Measurements from ENCODE around the gene AOAH.
"Not testable (repeated sequence)": the region's sequence is repeated elsewhere in the genome, so short reads cannot be mapped to it uniquely, and the experiment has no call there.

Gene AOAH

DNA sequence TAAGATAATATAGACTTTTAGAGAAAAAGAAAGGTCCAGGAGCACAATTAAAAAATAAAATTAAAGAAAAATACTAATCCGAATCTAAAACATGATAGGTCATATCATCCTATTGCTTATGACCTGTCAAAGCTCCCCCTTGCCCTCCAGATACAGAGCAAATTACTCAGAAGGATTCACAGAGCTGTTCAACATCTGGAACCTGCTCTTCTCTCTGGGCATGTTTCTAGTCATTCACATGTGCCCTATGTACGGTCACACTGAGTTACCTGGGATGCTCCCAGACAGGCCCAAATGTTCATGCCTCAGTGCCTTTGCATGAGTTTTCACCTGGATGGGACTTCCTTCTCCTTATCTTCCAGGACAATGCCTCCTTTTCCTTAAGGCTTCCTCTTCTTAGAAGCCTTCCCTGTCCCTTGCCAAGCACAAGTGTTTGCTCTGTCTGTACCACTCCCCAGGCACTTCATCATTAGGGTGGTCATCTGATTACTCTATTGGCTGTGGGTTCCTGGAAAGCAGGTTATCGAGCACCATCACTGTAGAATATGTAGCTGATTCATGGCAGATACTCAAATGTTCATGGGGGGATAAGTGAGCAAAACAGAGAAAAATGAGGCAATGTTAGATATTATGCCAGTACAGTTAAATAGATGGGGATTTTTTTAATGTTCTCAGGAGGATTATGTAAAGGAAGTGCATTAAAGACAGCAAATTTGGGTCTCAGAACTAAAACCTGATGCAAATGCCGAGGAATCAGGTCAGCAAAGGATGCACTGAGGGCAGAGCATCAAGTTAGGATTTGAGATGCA lies 12.0 kb upstream of the AOAH start:
- no peak for DNase-seq

DNA sequence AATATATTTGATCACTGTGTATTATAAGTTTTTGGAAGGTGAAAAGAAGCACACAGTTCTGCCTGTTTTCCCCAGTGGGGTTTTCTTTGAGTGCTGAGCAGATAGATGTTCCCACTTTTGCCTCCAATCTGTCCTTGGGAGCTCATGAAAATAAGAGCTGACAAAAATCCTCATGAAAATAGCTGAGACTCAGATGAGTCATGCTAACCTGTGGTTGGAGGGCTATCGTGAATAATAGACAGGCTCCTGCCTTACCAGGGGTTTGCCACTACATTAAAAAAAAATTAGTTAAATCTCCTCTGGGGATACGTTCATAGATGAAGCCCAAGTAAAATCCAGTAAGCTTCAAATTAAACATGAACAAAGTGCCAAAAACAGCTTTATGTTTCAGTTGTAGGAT lies 10.9 kb upstream of the AOAH start:
- no peak for DNase-seq

DNA sequence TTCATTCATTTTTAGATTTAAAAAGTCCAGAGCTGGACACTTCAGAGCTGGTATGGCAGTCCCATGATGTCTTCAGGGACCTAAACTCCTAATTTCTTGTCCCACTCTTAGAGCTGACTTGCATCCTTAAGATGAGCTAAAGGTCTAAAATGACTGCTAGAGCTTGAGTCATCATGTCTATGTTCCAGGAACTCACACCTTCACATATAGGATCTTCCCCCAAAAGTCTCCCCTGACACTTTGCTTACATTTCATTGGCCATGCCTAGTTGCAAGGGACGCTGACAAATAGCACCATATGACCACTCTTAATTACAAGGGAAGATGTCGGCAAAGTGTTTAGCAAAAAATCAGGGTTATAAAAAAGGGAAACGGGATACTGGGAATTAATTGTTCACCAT lies 10.4 kb upstream of the AOAH start:
- no peak for DNase-seq

DNA sequence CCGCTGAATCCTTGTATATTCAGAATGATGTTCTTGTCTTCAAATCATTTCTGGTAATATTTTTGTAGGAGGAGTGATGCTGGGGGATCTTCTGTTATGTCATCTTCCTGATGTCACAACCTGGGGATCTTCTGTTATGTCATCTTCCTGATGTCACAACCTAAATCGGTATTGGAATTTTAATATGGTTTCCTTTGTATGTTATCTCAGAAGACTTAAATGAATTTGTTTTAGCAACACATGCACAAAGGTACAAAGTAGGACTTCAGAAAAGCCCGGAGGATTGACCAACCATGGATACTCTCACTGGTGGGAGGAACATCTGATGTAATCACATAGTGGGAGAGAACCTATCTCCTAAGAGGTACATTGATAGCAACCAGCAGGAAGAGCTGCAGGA lies 9.1 kb upstream of the AOAH start:
- peak; percentile 61 for DNase-seq

DNA sequence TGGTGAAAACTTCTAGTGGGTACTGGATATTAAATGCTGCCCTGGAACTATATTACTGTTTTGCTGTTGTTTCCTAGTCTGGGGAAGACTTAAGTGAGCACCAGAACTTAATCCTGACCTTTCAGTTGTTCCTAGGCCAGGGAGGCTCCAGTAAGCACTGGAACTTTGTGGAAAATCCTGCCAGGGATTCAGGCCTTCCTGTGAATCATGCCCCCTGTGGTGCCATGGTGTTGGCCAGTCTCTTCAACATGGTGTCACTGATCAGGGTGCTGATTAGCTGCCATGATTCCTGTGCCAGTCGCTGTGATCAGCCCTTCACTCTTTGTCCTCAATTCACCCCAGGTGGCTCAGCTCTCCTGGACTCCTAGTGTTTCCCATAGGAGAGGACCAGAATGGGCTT lies 8.5 kb upstream of the AOAH start:
- DNase-seq, result no peak

DNA sequence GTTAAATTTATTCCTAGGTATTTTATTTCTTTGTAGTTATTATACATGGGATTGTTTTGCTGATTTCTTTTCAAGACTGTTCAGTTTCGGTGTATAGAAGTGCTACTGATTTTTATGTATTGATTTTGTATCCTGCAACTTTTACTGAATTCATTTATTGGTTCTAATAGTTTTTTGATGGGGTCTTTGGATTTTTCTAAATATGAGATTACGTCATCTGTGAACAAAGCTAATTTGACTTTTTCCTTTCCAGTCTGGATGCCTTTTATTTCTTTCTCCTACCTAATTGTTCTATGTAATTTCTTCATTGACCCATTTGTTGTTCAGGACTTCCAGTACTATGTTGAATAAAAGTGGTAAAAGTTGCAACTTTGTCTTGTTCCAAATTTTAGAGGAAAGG lies 5.8 kb upstream of the AOAH start:
- DNase-seq, result no peak

DNA sequence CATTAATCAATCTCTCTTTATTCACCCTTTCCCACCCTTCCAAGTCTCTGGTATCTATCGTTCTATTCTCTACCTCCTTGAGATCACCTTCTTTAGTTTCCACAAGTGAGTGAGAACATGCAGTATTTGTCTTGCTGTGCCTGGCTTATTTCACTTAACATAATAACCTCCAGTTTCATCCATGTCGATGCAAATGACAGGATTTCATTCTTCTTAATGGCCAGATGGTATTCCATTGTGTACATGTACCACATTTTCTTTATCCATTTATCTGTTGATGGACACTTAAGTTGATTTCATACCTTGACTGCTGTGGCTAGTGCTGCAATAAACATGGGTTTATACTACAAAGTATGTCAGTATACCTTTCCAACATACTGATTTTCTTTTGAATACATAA lies 3.8 kb upstream of the AOAH start:
- no peak for DNase-seq

DNA sequence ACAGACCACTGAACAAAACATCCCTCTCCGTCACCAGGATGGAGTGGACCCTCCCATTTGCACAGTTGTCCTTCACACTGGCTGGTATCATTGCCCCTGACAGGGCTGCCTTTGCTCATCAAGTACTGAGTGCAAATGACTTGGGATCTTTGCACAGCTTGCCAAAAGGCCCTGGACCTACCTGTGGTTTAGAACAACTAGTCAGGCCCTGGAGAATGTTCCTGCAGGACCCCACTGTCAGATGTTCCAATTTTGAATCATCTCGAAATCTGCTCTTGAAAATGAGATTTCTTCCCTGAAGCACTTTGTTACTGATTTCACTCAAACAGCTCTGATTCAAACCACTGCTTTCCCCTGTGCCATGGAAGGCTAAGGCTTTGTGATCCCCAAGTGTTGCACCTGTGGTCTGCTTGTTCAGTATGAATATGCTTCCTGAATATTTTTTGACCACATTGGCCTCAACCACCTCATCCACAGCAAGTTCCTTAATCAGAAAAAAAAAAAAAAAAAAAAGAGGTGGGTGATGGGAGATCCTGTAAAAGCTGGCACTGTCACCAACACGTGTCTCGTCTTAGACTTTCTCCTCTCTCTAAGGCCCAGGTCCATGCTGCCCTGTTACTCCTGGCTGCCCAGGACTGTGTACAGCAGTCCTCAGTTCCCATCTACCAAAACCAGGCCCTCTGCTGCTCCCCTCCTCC lies 2.7 kb upstream of the AOAH start:
- peak; percentile 73 for DNase-seq

DNA sequence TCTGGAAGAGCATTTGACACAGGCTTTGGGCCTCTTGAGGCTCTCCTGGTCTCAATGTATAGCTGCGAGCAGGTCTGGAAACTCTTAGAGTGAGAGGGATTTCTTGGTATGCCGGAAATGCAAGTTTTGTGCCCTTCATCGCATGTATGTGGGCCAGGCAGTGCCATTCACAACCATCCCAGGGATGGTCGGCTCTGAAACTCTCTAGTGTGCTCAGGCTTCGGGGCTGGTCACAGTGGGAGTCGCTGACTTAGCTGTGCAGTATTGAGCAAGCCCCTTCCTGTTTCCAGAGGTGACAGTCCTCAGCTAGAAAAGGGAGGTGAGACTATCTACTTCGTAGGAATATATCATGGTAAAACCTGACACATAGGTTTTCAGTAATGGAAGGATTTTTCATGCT lies 2.0 kb upstream of the AOAH start:
- DNase-seq, result peak; percentile 74

DNA sequence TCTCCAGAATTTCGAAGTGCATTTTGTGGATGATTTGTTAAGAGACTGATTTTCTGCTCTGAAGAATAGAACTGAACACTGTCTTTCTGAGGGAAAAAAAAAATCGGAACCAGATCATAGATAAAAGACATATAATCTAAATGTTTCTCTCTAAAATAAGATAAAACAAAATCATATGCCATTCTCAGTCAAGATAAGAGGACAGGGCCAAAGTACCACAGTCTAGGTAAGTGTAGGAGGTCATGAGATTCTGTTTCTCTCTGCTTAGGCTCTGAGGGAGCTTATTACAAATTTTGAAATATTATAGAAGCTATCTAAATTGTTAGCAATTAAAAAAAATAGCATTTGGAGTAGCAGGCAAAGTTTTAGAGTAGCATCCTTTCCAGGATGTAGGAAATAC lies 702 bp upstream of the AOAH start:
- no peak for DNase-seq

DNA sequence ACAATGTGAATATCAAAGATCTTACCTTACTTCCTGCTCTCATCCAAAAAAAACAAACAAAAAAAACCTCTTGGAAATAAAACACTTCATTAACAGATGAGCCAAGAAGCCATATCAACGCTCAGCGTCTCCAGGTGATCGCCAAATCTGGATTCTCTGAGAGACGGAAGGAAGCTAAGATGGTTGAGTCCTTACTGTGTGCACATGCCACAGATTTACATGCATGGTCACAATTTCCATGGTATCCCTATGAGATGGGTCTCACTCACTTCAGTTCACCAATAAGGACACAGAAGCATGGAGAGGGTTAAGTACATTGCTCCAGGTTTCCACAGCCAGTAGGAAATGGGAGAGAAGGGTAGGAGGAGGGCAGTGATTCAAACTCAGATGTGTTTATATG lies 1.0 kb downstream of the AOAH start:
- DNase-seq, result no peak

DNA sequence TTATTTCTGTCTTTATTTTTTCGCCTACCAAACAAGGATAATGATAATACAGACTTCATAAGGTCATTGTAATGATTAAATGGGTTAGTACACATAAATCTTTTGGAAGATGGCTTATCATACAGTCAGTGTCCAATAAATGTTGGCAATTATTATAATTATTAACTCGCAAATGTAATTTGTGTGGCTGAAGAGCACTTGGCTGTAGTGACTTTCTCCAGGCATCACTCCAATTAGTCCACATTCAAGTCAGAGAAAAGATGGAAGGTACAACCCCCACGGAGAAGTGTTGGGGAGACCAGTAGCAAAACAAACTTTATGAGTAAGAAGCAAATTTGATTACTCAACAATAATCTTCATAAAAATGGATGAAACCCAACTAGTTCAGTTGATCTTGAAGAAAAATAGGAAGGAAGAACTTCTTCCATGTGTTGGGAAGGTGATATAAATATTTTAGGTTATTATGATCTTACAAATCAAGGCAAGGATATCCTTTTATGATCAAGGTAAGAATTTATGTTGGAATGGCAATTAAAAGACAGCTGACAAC lies 5.1 kb downstream of the AOAH start:
- DNase-seq, result no peak

DNA sequence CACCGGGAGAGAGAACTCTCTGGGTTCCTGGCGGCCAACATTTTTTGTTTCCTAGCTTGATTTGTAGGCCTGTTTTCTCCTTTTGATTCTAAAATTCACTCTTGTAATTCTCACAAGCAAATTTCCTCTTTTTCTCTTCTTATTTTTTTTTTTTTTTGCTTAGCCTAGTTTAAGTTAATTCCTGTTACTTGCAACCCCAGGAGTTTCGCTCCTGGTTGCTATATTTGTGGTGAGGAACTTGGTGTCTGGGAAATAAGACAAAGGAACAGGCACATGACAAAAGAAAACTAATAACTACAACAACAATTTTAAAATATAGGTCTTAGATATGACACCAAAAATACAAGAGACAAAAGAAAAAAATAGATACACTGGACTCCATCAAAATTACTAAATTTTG lies 6.7 kb downstream of the AOAH start:
- DNase-seq, result peak; percentile 81

DNA sequence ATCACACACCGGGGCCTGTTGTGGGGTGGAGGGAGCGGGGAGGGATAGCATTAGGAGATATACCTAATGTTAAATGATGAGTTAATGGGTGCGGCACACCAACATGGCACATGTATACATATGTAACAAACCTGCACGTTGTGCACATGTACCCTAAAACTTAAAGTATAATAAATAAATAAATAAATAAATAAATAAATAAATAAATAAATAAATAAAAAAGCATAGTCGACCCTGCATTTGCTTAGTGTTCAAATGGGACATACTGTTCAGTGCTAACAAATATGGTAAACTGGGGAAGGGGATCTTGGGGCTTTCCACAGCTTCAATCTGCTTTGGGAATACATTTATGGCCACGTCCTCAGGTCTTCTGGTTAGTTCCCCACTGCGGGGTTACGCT lies 7.5 kb downstream of the AOAH start:
- not testable (repeated sequence) for DNase-seq

DNA sequence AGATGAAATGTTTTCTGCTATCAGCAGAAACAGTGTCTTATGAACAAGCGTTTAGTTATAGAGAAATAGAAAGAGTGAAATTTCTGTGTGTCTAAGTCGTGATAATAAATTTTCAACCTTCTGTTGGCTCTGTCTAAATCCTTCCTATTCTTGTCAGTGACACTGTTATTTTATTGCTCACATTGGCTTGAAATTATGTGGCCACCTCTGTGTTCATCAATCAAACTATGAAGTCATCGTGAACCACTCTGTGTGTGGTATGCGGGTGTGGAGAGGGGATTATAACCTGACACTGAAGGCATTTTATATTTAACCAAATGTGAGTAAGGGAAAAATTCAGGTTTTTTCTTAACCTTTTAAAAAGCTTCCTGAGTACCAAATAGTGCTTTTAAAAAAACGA lies 12.3 kb downstream of the AOAH start:
- DNase-seq, result no peak

DNA sequence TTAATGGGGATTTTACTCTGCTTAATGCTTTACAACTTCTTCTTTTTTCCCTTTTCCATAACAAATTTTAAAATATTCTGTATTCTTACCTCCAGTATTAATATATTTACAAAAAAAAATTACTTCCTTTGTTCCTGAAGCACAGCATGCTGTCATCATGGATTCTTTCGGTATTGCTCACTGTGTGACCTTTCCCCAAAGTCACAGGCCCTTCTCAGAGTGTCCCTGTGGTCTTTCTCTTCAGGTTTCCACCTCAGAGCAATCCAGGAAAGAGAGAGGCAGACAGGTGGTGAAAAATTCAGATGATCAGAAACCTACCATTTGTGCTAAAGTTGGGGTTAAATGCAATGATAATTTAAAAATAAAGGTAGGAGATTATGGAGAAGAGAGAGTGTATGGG lies 13.0 kb downstream of the AOAH start:
- DNase-seq, result no peak

DNA sequence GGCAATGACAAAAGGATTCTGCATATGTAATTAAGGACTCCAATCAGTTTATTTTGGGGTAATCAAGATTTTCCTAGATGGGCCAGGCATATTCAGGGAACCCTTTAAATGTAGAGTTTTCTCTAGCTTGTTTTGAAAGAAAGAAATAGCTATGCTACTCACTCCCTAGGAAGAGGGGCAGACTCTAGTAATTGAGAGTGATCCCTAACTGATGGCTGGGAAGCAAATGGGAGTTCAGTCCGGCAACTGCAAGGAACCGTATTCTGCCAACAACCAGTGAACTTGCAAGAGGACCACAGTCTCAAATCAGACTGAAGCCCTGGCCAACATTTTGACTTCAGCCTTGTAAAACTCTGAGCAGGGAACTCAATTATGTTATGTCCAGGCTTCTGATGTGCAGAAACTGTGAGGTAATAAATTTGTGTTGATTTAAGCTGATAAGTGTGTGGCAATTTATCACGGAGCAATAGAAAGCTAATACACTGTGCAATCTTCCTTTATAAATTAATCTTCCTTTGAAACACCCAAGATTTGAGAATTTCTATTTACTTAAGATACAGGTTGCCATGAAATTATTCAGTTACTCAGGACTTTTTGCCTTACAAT lies 14.0 kb downstream of the AOAH start:
- no peak for DNase-seq

DNA sequence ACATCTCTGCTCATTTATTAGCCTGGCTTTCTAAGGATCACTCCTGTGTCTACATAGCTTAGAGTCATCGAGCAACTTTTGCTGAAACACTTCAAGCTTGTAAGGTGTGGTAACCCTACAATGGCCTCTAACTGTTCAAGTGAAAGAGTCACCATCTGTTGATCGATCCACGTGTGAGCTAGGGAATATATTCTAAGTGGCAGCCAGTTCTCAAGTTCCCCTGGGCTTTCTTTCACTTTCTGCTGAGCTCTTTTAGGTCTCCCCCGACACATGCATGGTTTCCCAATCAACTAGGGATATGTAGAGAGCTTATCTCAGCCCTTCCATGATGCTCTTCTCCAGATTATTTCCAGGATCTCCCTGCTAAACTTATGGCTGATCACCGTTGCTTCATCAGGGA lies 15.5 kb downstream of the AOAH start:
- peak; percentile 66 for DNase-seq

DNA sequence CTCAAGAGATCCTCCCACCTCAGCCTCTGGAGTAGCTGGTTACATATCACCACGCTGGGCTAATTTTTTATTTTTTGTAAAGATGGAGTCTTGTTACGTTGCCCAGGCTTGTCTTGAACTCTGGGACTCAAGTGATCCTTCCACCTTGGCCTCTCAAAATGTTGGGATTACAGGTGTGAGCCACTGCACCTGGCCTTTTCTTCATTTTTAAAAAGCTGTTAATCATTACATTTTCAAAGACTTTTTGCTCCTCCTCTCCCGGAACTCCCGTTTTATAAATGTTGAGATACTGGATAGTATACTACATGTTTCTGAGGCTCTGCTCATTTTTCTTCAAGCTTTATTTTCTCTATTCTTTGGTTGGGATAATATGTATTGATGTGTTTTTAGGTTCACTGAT lies 16.4 kb downstream of the AOAH start:
- no peak for DNase-seq

DNA sequence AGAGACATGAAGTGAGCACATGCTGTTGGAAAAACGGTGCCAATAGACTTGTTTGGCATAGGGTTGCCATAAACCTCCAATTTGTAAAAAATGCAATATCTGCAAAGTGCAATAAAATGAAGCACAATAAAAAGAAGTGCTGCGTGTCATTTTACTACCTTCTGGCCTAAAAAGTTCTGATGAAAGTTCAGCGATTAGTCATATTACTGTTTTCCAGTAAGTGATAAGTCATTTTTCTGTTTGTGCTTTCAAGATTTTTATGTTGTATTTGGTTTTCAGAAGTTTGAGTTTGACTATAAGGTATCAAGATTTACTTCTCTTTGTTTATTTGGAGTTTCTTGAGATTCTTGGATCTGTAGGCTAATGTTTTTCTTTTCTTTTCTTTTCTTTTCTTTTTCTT lies 16.8 kb downstream of the AOAH start:
- no peak for DNase-seq

DNA sequence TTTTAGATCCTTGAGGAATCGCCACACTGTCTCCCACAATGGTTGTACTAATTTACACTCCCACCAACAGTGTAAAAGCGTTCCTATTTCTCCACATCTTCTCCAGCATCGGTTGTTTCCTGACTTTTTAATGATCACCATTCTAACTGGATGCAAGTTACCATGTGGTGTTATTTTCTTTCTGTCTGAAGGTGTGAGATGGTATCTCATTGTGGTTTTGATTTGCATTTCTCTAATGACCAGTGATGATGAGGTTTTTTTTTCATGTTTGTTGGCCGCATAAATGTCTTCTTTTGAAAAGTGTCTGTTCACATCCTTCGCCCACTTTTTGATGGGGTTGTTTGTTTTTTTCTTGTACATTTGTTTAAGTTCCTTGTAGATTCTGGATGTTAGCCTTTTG lies 20.4 kb downstream of the AOAH start:
- DNase-seq, result not testable (repeated sequence)

DNA sequence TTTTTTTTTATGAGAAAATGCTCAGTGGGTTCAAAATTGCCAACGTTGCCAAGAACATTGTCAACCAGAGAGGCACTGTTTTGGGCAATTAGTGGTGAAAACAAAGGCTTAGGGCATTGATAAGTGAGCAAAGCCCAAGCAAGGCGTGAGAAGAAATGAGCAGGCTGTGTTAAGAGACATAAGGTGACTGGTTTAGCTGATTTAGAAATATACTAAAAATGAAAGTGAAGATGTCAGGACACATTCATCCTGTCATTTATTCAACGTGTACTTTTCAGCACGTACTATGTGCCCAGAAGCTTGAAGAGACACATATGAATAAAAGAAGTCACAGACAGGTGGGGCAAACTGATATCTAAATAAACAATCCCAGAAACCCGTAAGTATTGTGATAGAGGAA lies 31.8 kb downstream of the AOAH start:
- DNase-seq, result no peak

DNA sequence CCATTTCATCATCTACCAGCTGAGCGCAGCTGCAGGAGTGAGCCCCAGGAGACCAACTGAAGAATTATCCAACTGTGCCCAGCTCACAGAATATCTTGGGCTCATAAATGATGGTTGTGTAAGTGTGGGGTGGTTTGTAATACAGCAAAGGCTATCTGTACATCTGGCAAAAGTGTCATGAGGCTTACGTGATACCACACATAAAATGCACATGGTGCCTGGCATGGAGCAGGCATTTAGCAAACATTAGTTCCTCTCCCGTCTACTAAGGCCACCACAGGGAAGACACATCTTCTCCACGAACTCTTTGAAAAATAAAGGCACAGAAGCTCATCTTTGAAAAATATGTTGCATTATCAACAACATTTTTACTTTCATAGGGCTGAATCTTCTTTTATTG lies 32.3 kb downstream of the AOAH start:
- no peak for DNase-seq
